ENCODE data around the gene JAZF1.

Gene JAZF1

GRCh38 chr7:27953777-27954176 is 226.8 kb downstream of the JAZF1 start:
- H3K27me3 ChIP-seq (ENCODE audit: insufficient read depth, low read length) = no peaks in the 10 kb centered on the region

GRCh38 chr7:27953361-27953760 is 227.2 kb downstream of the JAZF1 start:
- H3K27me3 ChIP-seq (ENCODE audit: insufficient read depth, low read length) = no peaks in the 10 kb centered on the region
- H2AFZ ChIP-seq (ENCODE audit: low read length) = no peak overlapping the region
- H3K4me3 ChIP-seq (ENCODE audit: low read depth, low read length, poor library complexity, severe bottlenecking) = no peak overlapping the region
- TF ChIP-seq CTCF (IDR thresholded peaks at IDR 0.05; ENCODE audit: low read length) (no peak), EZH2 (IDR thresholded peaks at IDR 0.05; ENCODE audit: borderline replicate concordance, low read length) (no peak)
- no peak overlapping the region for H3K27ac ChIP-seq (ENCODE audit: low read depth, low read length, poor library complexity, severe bottlenecking)
- H3K9me3 ChIP-seq (ENCODE audit: low read length) = no peaks in the 10 kb centered on the region
- no peaks in the 10 kb centered on the region for H3K36me3 ChIP-seq (ENCODE audit: insufficient read depth, low read length)
- no peaks in the 10 kb centered on the region for H4K20me1 ChIP-seq (ENCODE audit: insufficient read depth, low read length)
- no peaks in the 10 kb centered on the region for H3K9me2 ChIP-seq (ENCODE audit: low read depth, low read length)
- H3K4me2 ChIP-seq (ENCODE audit: low read length) = no peak overlapping the region
- H3K4me1 ChIP-seq (ENCODE audit: insufficient read depth, low read length, severe bottlenecking) = no peaks in the 10 kb centered on the region
- H3F3A ChIP-seq (ENCODE audit: insufficient read depth, low read length) = no peaks in the 10 kb centered on the region
- H3K79me2 ChIP-seq (ENCODE audit: insufficient read depth, low read length) = no peaks in the 10 kb centered on the region
- H3K9ac ChIP-seq (ENCODE audit: low read length) = no peak overlapping the region

More at GRCh38 chr7:27953777-27954176, 226.8 kb downstream of the JAZF1 start:
- Histone ChIP-seq H3K9ac (ENCODE audit: low read length) (no peak overlapping the region), H3K9me2 (ENCODE audit: low read depth, low read length) (no peaks in the 10 kb centered on the region), H4K20me1 (ENCODE audit: insufficient read depth, low read length) (no peaks in the 10 kb centered on the region), H3K79me2 (ENCODE audit: insufficient read depth, low read length) (no peaks in the 10 kb centered on the region), H3K4me2 (ENCODE audit: low read length) (no peak overlapping the region), H3K4me1 (ENCODE audit: insufficient read depth, low read length, severe bottlenecking) (no peaks in the 10 kb centered on the region), H3F3A (ENCODE audit: insufficient read depth, low read length) (no peaks in the 10 kb centered on the region), H3K36me3 (ENCODE audit: insufficient read depth, low read length) (no peaks in the 10 kb centered on the region), H3K4me3 (ENCODE audit: low read depth, low read length, poor library complexity, severe bottlenecking) (no peak overlapping the region), H2AFZ (ENCODE audit: low read length) (no peak overlapping the region), H3K9me3 (ENCODE audit: low read length) (no peaks in the 10 kb centered on the region), H3K27ac (ENCODE audit: low read depth, low read length, poor library complexity, severe bottlenecking) (no peak overlapping the region)
- no peak for TF ChIP-seq CTCF (IDR thresholded peaks at IDR 0.05; ENCODE audit: low read length)
- no peak for TF ChIP-seq EZH2 (IDR thresholded peaks at IDR 0.05; ENCODE audit: borderline replicate concordance, low read length)

- Histone ChIP-seq H4K20me1 (ENCODE audit: insufficient read depth, low read length) (no peaks in the 10 kb centered on the region), H3K27me3 (ENCODE audit: insufficient read depth, low read length) (no peaks in the 10 kb centered on the region), H3K9me2 (ENCODE audit: low read depth, low read length) (no peaks in the 10 kb centered on the region), H3K79me2 (ENCODE audit: insufficient read depth, low read length) (no peaks in the 10 kb centered on the region), H2AFZ (ENCODE audit: low read length) (no peak overlapping the region), H3K4me1 (ENCODE audit: insufficient read depth, low read length, severe bottlenecking) (no peaks in the 10 kb centered on the region), H3K4me3 (ENCODE audit: low read depth, low read length, poor library complexity, severe bottlenecking) (no peak overlapping the region), H3K9ac (ENCODE audit: low read length) (no peak overlapping the region), H3F3A (ENCODE audit: insufficient read depth, low read length) (no peaks in the 10 kb centered on the region), H3K27ac (ENCODE audit: low read depth, low read length, poor library complexity, severe bottlenecking) (no peak overlapping the region), H3K4me2 (ENCODE audit: low read length) (no peak overlapping the region), H3K36me3 (ENCODE audit: insufficient read depth, low read length) (no peaks in the 10 kb centered on the region), H3K9me3 (ENCODE audit: low read length) (no peaks in the 10 kb centered on the region)
- TF ChIP-seq EZH2 (IDR thresholded peaks at IDR 0.05; ENCODE audit: borderline replicate concordance, low read length) (no peak), CTCF (IDR thresholded peaks at IDR 0.05; ENCODE audit: low read length) (no peak)
Measured at GRCh38 chr7:27952456-27953285, 227.9 kb downstream of the JAZF1 start.

Measured in OCI-LY1 (cell line).